ENCODE measurements around the gene NMRK1.

- TF ChIP-seq CTCF (IDR thresholded peaks at IDR 0.05) (no peak), POLR2A (IDR thresholded peaks at IDR 0.05) (no peak)
Measured at GRCh38 chr9:75013735-75014134, 74.2 kb downstream of the NMRK1 start.
